ENCODE results near the gene TRMT1.

TRMT1 gene

GRCh38 chr19:13082192-13083007 is 34.1 kb downstream of the TRMT1 start:
- H2BK120ac ChIP-seq (ENCODE audit: low read depth, low read length) = no peak overlapping the region
- H3K27me3 ChIP-seq (ENCODE audit: insufficient read depth, low read length, poor library complexity) = no peaks in the 10 kb centered on the region
- no peak overlapping the region for H4K8ac ChIP-seq (ENCODE audit: low read depth, low read length)
- H3K27ac ChIP-seq (ENCODE audit: low read depth, low read length) = no peak overlapping the region
- no peaks in the 10 kb centered on the region for H3K36me3 ChIP-seq (ENCODE audit: control insufficient read depth, insufficient read depth, low read length)
- H3K4me1 ChIP-seq (ENCODE audit: control insufficient read depth, low read depth, low read length) = peaks cover 5% of the 10 kb centered on the region
- H3K79me1 ChIP-seq (ENCODE audit: low read length) = no peaks in the 10 kb centered on the region
- no peak overlapping the region for H3K4me3 ChIP-seq (ENCODE audit: low read length)
- H3K23ac ChIP-seq (ENCODE audit: low read length) = no peak overlapping the region
- peak; percentile 89 for DNase-seq
- H3K4ac ChIP-seq (ENCODE audit: low read depth, low read length) = no peak overlapping the region
- H3K79me2 ChIP-seq (ENCODE audit: control insufficient read depth, insufficient read depth, low read length) = no peaks in the 10 kb centered on the region
- H2BK5ac ChIP-seq (ENCODE audit: low read length) = no peak overlapping the region
- H3K4me2 ChIP-seq (ENCODE audit: low read length) = no peak overlapping the region
- no peak overlapping the region for H3K9ac ChIP-seq (ENCODE audit: low read length)
- no peak overlapping the region for H3K56ac ChIP-seq (ENCODE audit: low read length)
- H3K18ac ChIP-seq (ENCODE audit: low read length) = no peak overlapping the region
- no peak overlapping the region for H4K5ac ChIP-seq (ENCODE audit: low read length)
- H2AK5ac ChIP-seq (ENCODE audit: low read length) = no peak overlapping the region
- no CpG with 5 or more reads among the region's 14 CpGs for whole genome bisulfite sequencing (ENCODE audit: extremely low coverage, insufficient coverage, low lambda C conversion rate)
- H2BK15ac ChIP-seq (replicated peaks; ENCODE audit: low read depth) = no peak overlapping the region

- no CpG with 5 or more reads among the region's 16 CpGs for WGBS (ENCODE audit: extremely low coverage, insufficient coverage, low lambda C conversion rate)
- no peak for DNase-seq
- no peak overlapping the region for H2BK15ac ChIP-seq (replicated peaks; ENCODE audit: low read depth)
- no peak overlapping the region for H3K9ac ChIP-seq (ENCODE audit: low read length)
- H3K23ac ChIP-seq (ENCODE audit: low read length) = no peak overlapping the region
- H3K79me2 ChIP-seq (ENCODE audit: control insufficient read depth, insufficient read depth, low read length) = no peaks in the 10 kb centered on the region
- H4K8ac ChIP-seq (ENCODE audit: low read depth, low read length) = no peak overlapping the region
- no peak overlapping the region for H4K5ac ChIP-seq (ENCODE audit: low read length)
- no peak overlapping the region for H2BK5ac ChIP-seq (ENCODE audit: low read length)
- H3K4me2 ChIP-seq (ENCODE audit: low read length) = no peak overlapping the region
- no peak overlapping the region for H2AK5ac ChIP-seq (ENCODE audit: low read length)
- no peaks in the 10 kb centered on the region for H3K79me1 ChIP-seq (ENCODE audit: low read length)
- peaks cover 5% of the 10 kb centered on the region for H3K4me1 ChIP-seq (ENCODE audit: control insufficient read depth, low read depth, low read length)
- H3K4ac ChIP-seq (ENCODE audit: low read depth, low read length) = no peak overlapping the region
- H3K27me3 ChIP-seq (ENCODE audit: insufficient read depth, low read length, poor library complexity) = no peaks in the 10 kb centered on the region
- H3K18ac ChIP-seq (ENCODE audit: low read length) = no peak overlapping the region
- H2BK120ac ChIP-seq (ENCODE audit: low read depth, low read length) = no peak overlapping the region
- no peak overlapping the region for H3K4me3 ChIP-seq (ENCODE audit: low read length)
- no peak overlapping the region for H3K27ac ChIP-seq (ENCODE audit: low read depth, low read length)
- H3K56ac ChIP-seq (ENCODE audit: low read length) = peak overlapping the region; percentile 31
- no peaks in the 10 kb centered on the region for H3K36me3 ChIP-seq (ENCODE audit: control insufficient read depth, insufficient read depth, low read length)
Measured at GRCh38 chr19:13079542-13079986, 37.0 kb downstream of the TRMT1 start.

GRCh38 chr19:13078897-13079541 is 37.5 kb downstream of the TRMT1 start:
- Histone ChIP-seq H3K56ac (ENCODE audit: low read length) (no peak overlapping the region), H3K4me2 (ENCODE audit: low read length) (no peak overlapping the region), H3K4me1 (ENCODE audit: control insufficient read depth, low read depth, low read length) (peaks cover 5% of the 10 kb centered on the region), H3K79me1 (ENCODE audit: low read length) (no peaks in the 10 kb centered on the region), H2BK5ac (ENCODE audit: low read length) (no peak overlapping the region), H3K4ac (ENCODE audit: low read depth, low read length) (no peak overlapping the region), H3K36me3 (ENCODE audit: control insufficient read depth, insufficient read depth, low read length) (no peaks in the 10 kb centered on the region), H2AK5ac (ENCODE audit: low read length) (no peak overlapping the region), H3K27ac (ENCODE audit: low read depth, low read length) (no peak overlapping the region), H3K23ac (ENCODE audit: low read length) (no peak overlapping the region), H3K9ac (ENCODE audit: low read length) (no peak overlapping the region), H4K5ac (ENCODE audit: low read length) (no peak overlapping the region), H3K18ac (ENCODE audit: low read length) (no peak overlapping the region), H4K8ac (ENCODE audit: low read depth, low read length) (no peak overlapping the region), H2BK120ac (ENCODE audit: low read depth, low read length) (no peak overlapping the region), H3K27me3 (ENCODE audit: insufficient read depth, low read length, poor library complexity) (no peaks in the 10 kb centered on the region), H3K4me3 (ENCODE audit: low read length) (no peak overlapping the region), H2BK15ac (replicated peaks; ENCODE audit: low read depth) (no peak overlapping the region), H3K79me2 (ENCODE audit: control insufficient read depth, insufficient read depth, low read length) (no peaks in the 10 kb centered on the region)
- no CpG with 5 or more reads among the region's 12 CpGs for WGBS (ENCODE audit: extremely low coverage, insufficient coverage, low lambda C conversion rate)
- no peak for DNase-seq

GRCh38 chr19:13078381-13078780 is 38.2 kb downstream of the TRMT1 start:
- Histone ChIP-seq H2AK5ac (ENCODE audit: low read length) (no peak overlapping the region), H3K56ac (ENCODE audit: low read length) (peak overlapping the region; percentile 37), H3K4me2 (ENCODE audit: low read length) (no peak overlapping the region), H4K5ac (ENCODE audit: low read length) (no peak overlapping the region), H2BK120ac (ENCODE audit: low read depth, low read length) (no peak overlapping the region), H3K36me3 (ENCODE audit: control insufficient read depth, insufficient read depth, low read length) (no peaks in the 10 kb centered on the region), H3K27me3 (ENCODE audit: insufficient read depth, low read length, poor library complexity) (no peaks in the 10 kb centered on the region), H3K23ac (ENCODE audit: low read length) (no peak overlapping the region), H3K4ac (ENCODE audit: low read depth, low read length) (no peak overlapping the region), H3K4me1 (ENCODE audit: control insufficient read depth, low read depth, low read length) (peaks cover 5% of the 10 kb centered on the region), H3K79me1 (ENCODE audit: low read length) (no peaks in the 10 kb centered on the region), H3K79me2 (ENCODE audit: control insufficient read depth, insufficient read depth, low read length) (no peaks in the 10 kb centered on the region), H3K4me3 (ENCODE audit: low read length) (no peak overlapping the region), H3K18ac (ENCODE audit: low read length) (peak overlapping the region; percentile 13), H4K8ac (ENCODE audit: low read depth, low read length) (no peak overlapping the region), H3K9ac (ENCODE audit: low read length) (no peak overlapping the region), H2BK15ac (replicated peaks; ENCODE audit: low read depth) (no peak overlapping the region), H2BK5ac (ENCODE audit: low read length) (no peak overlapping the region), H3K27ac (ENCODE audit: low read depth, low read length) (no peak overlapping the region)
- no CpG with 5 or more reads among the region's 10 CpGs for WGBS (ENCODE audit: extremely low coverage, insufficient coverage, low lambda C conversion rate)
- DNase-seq = no peak

GRCh38 chr19:13077240-13077639 is 39.3 kb downstream of the TRMT1 start:
- H3K23ac ChIP-seq (ENCODE audit: low read length) = no peak overlapping the region
- no peaks in the 10 kb centered on the region for H3K36me3 ChIP-seq (ENCODE audit: control insufficient read depth, insufficient read depth, low read length)
- H2BK5ac ChIP-seq (ENCODE audit: low read length) = no peak overlapping the region
- H3K4me3 ChIP-seq (ENCODE audit: low read length) = no peak overlapping the region
- H4K8ac ChIP-seq (ENCODE audit: low read depth, low read length) = no peak overlapping the region
- no peak overlapping the region for H3K27ac ChIP-seq (ENCODE audit: low read depth, low read length)
- H2AK5ac ChIP-seq (ENCODE audit: low read length) = no peak overlapping the region
- WGBS (ENCODE audit: extremely low coverage, insufficient coverage, low lambda C conversion rate) = no CpG with 5 or more reads among the region's 11 CpGs
- H3K56ac ChIP-seq (ENCODE audit: low read length) = no peak overlapping the region
- H2BK15ac ChIP-seq (replicated peaks; ENCODE audit: low read depth) = no peak overlapping the region
- H2BK120ac ChIP-seq (ENCODE audit: low read depth, low read length) = no peak overlapping the region
- no peak for DNase-seq
- H3K4me2 ChIP-seq (ENCODE audit: low read length) = no peak overlapping the region
- H3K4me1 ChIP-seq (ENCODE audit: control insufficient read depth, low read depth, low read length) = peaks cover 5% of the 10 kb centered on the region
- no peaks in the 10 kb centered on the region for H3K79me1 ChIP-seq (ENCODE audit: low read length)
- H4K5ac ChIP-seq (ENCODE audit: low read length) = no peak overlapping the region
- no peak overlapping the region for H3K9ac ChIP-seq (ENCODE audit: low read length)
- H3K18ac ChIP-seq (ENCODE audit: low read length) = no peak overlapping the region
- H3K4ac ChIP-seq (ENCODE audit: low read depth, low read length) = no peak overlapping the region
- H3K79me2 ChIP-seq (ENCODE audit: control insufficient read depth, insufficient read depth, low read length) = no peaks in the 10 kb centered on the region
- H3K27me3 ChIP-seq (ENCODE audit: insufficient read depth, low read length, poor library complexity) = no peaks in the 10 kb centered on the region

Measured in mesendoderm (in vitro differentiated cells).